SW480 (cell line): ENCODE data around the gene NME7.

Experiments used
- DNase-seq: peaks from one replicate; pipeline ENCODE4 v3.0.0-alpha.2; 2016; ENCODE audit warnings: low spot score

The NME7 gene

DNA sequence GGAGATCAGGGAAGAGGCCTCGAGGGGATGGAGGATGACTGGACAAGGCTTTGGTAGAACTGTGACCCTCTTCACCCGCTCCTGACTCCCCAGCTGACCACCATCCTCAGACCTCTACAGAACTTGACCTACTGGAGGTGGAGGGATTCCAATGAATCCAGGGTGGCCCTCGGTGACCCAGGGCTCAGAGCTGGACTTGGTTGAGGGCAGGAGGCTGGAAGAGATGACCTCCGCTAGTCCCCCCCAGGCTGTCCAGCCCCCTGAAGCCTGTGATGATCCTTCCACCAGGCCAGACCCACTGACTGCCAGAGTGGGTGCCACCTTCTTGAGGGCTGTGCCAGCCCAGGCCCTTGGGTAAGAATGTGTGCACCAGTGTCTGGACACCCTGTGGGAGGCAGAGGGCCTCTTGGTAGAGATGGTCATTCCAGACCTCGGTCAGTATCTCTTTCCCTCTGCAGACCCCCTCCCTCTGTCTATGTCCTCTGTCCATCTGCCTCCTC lies 216.2 kb downstream of the NME7 start:
- DNase-seq = no peak

- DNase-seq = no peak
Observed at GRCh38 chr1:169150641-169151337, 216.8 kb downstream of the NME7 start.

DNA sequence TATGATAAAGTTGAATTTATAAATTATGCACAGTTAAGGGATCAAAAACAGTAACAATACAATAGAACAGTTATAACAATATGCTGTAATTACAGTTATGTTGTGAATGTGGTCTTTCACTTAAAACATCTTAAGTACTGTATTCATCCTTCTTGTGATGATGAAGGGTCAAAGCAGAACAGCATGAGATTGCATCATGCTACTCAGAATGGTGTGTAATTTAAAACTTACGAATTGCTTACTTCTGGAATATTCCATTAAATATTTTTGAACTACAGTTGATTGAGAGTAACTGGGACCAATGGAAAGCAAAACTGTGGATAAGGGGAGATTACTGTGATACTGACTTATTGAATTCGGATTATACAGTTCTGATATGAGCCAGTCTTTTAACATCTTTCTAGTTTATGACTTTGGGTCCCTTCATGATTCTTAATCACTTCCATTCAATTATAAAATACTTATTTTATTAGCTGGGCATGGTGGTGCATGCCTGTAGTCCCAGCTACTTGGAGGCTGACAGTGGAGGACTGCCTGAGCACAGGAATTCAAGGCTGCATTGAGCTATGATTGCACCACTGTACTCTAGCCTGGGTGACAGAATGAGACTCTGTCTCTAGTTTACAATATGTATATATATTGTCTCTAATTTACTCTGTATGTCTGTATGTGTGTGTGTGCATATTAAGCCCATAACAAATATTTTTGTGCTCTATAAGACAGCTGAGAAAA lies 217.9 kb downstream of the NME7 start:
- no peak for DNase-seq

GRCh38 chr1:169148472-169149252 lies 218.9 kb downstream of the NME7 start:
- peak; percentile 63 for DNase-seq

GRCh38 chr1:169146576-169147214 lies 220.9 kb downstream of the NME7 start:
- DNase-seq = no peak

GRCh38 chr1:169144941-169145626 lies 222.5 kb downstream of the NME7 start:
- no peak for DNase-seq

- DNase-seq = no peak
Observed at GRCh38 chr1:169143984-169144383, 223.6 kb downstream of the NME7 start.

GRCh38 chr1:169143346-169143745 lies 224.3 kb downstream of the NME7 start:
- DNase-seq = no peak

GRCh38 chr1:169142129-169142528 lies 225.5 kb downstream of the NME7 start:
- no peak for DNase-seq

DNA sequence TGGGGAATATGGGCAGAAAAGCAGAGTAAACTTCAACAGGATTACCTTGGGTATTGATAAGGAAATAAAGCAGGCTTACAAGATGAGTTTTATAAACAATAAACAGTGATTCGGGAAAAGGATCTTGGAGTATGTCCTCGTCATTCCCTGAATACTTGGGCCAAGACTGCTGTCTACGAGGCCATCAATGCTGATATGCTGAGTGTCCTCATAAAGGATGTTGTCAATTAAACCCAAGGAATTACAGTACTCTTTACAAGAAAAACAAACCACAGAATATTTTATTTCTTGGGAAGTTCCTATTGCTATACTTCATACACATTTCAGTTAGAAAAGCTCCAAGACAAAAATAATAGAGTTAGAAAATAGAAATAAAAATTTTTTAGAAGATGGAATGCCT lies 226.2 kb downstream of the NME7 start:
- no peak for DNase-seq

DNA sequence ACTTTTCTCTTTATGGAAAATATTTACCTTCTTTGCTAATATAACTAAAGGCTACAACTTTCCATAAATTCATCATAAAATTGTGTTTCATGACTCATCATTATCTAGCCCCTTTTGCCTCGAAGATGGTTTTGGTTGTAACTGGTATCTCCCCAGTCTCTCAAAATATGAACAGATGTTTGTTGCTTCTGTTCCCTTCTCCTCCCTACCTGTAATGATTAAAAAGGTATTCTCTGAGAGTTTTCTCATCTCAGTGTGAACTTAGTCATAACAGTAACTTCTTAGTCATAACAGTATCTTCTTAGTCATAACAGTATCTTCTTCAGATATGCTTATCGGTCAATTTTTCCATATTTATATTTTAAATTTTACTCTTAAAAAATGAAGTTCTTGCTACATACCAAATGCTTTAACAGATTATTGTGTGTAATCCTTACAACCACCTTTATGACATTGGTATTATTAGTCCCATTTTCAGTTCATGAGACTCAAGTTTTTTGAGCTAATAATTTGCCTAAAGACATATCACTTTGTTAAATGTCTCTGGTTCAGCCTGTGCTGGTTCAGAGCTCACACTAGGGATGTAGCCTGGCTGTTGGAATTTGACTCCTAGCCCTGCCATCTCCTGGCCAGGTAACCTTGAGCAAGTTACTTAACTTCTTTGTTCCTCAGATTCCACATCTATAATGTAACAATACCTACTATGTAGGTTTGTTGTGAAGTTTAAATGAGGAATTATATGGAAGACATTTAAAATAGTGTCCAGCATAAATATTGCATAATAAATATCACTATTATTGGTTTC lies 228.5 kb downstream of the NME7 start:
- DNase-seq = no peak

GRCh38 chr1:169137357-169137756 lies 230.2 kb downstream of the NME7 start:
- DNase-seq = no peak

DNA sequence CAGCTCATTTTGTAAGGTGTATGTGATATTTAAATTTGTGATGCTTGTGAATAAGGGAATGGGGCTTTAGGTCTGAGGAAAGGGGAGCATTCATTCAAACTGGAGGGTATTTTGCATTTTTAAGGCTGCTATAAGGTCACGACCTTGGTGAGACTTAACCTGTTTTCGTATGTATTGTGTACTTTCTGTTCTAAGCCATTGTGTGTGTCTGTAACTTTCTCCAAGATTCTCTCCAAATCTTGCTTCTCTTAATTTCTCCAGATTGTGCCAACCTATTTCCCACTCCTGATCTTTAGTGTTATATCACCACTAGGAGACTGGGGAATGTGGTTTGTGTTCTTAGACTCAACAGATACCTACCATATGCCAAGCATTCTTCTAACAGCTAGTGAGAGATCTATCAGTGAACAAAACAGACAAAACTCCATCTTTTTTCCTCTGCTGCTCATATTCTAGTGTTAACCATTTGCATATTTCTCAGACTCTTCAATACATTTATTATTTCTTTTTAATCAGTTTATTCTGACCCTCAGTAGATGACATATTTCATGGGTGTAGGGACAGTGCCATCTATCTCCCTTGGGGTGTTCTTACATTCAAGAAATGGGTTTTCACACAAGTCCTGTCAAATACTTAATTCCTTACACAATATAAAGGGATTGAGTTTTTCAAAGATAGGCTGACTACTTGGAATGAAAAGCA lies 233.6 kb downstream of the NME7 start:
- peak; percentile 5 for DNase-seq

GRCh38 chr1:169133228-169133576 lies 234.4 kb downstream of the NME7 start:
- no peak for DNase-seq

GRCh38 chr1:169132512-169133227 lies 234.9 kb downstream of the NME7 start:
- DNase-seq = no peak

DNA sequence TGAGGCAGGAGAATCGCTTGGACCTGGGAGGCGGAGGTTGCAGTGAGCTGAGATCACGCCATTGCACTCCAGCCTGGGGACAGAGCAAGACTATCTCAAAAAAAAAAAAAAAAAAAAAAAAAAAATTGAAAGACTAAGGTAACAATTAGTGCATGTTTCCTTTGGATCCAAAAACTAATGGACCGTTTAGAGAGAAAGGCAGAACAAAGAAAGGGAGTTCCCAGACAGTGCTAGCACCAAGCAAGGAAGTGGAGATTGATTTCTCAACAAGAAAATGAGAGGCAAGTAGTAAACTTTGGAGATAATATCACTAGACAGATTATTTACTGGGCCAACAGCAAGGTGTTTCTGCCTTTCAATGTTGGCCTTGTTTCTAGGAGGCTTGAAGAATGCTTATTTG lies 236.9 kb downstream of the NME7 start:
- DNase-seq = no peak

GRCh38 chr1:169129109-169129784 lies 238.3 kb downstream of the NME7 start:
- DNase-seq = no peak

DNA sequence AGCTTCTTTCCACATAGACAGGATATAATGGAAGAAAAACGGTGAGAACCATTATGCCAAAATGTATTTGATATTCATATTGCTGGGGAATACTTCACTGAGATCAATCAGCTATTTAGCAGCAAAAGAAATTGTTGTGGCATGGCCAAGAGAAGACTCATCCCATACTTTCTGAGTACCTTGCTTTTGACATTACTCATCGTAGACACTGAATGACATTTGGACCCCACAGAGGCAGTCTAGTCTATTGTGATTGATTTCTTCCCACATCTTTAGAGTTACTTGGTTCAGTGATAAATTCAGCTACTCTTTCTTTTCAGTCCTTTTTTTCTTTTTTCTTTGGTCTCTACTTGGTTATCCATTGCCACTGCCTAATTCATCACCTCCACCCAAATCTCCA lies 239.0 kb downstream of the NME7 start:
- DNase-seq = no peak

DNA sequence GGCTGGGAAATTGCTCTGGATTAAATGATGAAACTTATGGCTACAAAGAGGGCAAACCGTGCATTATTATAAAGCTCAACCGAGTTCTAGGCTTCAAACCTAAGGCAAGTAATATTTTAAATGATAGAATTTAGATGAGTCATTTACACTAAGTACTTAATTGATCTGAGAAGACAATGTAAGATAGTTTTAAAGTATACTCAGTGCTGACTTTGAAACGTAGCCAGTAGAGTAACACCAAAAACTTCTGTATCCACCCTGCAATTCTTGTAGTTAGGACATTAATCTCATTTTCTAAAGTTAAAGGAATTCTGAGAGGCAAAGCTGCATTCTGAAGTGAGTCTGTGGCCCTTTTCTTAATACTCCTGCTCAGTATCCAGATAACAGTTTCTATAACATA lies 240.3 kb downstream of the NME7 start:
- no peak for DNase-seq
